Fibroblast of mammary gland (primary cell): ENCODE measurements around the gene ASB7.

Experiments used
- DNase-seq: peaks from one replicate; pipeline ENCODE4 v3.0.0-alpha.2; 2010; ENCODE audit warnings: low read depth
- H3K4me3 ChIP-seq: 2 replicates; pipeline ENCODE4 v1.5.1; 2011; ENCODE audit warnings: low read depth, mild to moderate bottlenecking, low read length, moderate library complexity; ENCODE audit not compliant: control insufficient read depth
- TF ChIP-seq, protein P1 (sequence below): conservative IDR thresholded peaks from 2 replicates; pipeline ENCODE4 v1.5.1; 2011; ENCODE audit warnings: low read depth, low read length, inconsistent platforms; ENCODE audit not compliant: control insufficient read depth, insufficient read depth

The ASB7 gene

DNA sequence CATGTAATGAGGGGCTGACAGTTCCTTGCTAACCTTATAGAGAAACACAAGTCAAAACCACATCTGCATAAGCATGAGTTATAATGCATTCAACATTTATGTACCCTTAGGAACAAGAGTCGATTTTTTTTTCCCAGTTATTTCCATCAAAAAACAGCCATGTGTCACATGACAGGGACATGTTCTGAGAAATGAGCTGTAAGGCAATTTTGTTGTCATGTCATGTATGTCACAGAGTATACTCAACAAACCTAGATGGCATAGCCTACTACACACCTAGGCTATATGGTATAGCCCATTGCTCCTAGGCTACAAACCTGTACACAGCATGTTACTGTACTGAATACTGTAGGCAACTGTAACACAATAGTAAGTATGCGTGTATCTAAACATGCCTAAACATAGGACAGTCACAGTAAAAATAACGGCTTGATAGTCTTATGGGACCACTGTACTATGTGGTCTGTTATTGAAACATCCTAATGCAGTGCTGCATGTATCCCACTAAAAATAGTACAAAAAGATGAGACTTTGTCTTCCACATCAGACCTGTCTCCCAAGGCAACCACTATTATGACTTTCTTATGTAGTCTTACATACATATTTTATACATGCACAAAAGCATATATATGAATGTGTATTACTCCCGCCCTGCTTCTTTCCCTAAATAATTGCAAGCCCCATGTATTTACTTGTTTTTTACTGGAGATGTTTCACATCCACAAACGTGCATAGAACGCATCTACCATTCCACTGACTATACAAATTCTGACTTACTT lies 35.4 kb upstream of the ASB7 start:
- TF ChIP-seq, protein P1, sequence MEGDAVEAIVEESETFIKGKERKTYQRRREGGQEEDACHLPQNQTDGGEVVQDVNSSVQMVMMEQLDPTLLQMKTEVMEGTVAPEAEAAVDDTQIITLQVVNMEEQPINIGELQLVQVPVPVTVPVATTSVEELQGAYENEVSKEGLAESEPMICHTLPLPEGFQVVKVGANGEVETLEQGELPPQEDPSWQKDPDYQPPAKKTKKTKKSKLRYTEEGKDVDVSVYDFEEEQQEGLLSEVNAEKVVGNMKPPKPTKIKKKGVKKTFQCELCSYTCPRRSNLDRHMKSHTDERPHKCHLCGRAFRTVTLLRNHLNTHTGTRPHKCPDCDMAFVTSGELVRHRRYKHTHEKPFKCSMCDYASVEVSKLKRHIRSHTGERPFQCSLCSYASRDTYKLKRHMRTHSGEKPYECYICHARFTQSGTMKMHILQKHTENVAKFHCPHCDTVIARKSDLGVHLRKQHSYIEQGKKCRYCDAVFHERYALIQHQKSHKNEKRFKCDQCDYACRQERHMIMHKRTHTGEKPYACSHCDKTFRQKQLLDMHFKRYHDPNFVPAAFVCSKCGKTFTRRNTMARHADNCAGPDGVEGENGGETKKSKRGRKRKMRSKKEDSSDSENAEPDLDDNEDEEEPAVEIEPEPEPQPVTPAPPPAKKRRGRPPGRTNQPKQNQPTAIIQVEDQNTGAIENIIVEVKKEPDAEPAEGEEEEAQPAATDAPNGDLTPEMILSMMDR: no peak
- no peak overlapping the region for H3K4me3 ChIP-seq
- no peak for DNase-seq

DNA sequence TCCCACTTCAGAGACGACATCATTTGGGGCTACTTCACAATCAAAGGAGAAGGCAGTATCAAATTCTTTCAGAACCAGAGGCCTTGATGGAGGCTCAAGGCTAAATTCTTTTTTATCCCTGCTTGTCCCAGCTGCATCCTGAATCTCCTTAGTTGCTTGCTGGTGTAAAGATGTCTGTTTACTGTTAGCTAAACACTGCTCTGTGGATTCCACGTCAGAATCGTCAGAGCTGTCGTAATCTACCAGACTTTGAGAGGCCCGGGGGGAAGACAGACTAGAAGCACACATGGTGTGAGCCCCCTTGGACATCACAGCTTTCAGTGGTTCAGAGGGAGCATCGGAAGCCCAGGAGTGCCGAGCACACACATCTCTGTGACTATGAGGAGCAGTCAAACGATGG lies 33.0 kb upstream of the ASB7 start:
- DNase-seq: no peak
- TF ChIP-seq, protein P1: no peak
- H3K4me3 ChIP-seq: no peak overlapping the region

DNA sequence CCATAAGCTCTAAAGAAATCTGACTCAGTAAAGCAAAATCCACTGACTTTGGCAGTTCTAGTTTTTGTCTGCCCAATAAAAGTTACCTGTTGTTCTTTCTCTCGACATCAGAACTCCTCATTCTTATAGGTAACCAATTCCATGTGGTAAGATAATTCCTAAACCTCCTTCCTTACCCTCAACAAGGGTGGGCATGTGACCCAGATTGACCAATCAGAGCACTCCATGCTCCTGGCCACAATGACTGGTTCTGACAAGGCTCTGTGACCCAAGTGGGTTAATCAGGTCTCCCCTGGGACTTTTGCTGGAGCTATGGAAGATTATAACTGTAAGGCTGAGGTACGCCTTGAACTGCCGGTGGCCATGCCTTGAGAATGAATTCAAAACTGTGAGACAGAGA lies 32.1 kb upstream of the ASB7 start:
- DNase-seq: peak; percentile 42
- H3K4me3 ChIP-seq: no peak overlapping the region
- TF ChIP-seq, protein P1: no peak

DNA sequence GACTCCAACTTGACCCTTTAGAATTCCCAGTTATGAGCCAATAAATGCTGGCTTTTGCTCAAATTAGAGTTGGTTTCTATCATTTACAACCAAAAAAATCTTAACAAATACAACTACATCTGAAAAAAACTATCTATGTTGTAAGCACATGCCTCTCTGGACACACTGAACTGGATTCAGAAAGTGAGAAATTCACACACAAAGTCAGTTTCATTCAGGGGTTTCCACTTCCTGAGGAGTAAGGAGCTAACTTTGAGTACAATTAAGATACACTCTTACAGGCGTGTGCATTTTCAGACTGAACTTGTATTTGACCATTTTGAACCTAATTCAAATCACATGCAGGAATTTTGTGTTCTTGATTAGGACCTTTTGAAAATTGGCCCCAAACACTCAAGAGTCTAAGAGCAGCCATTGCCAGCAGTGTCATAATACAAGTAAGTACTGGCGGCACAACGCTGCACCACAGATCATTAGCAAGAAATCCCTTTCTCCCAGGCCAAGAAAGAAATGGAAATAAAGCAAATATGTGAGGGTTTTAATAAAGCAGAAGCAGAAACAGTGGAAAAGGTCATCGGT lies 31.6 kb upstream of the ASB7 start:
- DNase-seq: no peak
- no peak overlapping the region for H3K4me3 ChIP-seq
- TF ChIP-seq, protein P1: no peak

DNA sequence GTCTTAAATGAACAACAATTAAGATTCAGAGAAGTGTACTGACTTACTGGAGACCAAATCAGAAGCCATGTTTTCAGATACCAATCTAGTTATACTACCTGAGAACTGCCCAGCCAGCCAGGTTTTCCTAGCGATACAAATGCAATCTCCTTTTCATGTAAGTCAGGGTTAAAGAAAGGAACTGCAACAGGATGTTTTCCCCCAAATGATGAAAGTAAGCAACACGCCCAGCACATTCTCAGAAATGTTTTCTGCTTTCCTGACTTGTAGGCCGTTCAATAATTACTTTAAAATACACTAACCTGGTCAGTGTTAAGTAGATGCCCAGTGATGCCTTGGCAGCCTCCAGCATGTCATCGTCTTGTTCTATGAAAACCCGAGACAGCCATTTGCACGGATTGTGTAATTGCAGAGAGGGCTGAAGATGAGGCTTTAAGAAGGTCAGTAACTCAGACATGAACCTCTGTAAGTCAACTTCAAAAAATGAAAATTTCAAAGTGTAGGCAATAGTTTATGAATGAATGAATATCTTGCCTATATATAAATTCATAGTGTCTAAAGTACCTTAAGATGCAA lies 30.7 kb upstream of the ASB7 start:
- TF ChIP-seq, protein P1: no peak
- no peak overlapping the region for H3K4me3 ChIP-seq
- no peak for DNase-seq

DNA sequence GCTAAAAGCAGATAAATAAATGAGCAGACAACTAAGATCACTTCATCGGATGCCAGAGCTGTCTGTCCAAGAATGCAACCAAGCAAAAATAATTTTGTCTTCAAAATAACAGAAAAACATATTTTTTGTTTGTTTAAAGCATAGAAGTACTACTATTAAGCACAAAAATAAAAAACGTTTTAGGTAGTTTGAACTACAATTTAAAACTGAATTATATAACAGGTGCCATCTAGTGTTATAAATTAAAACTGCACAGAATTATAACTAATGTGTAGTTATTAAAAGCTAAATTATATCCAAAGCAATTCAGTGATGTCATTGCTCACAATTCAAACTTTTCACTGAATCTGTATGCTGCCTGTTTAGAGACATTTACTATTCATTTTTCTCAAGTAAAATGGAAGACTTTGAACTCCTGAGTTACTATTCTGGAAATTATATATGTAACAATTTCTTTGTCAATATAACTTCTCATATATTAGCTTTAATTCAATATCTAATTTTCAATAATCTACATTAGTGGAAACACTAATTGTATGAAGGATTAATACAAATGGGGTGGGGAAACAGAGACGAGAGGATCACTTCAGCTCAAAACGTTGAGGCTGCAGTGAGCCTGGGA lies 29.9 kb upstream of the ASB7 start:
- DNase-seq: peak; percentile 35
- H3K4me3 ChIP-seq: no peak overlapping the region
- TF ChIP-seq, protein P1: peak; percentile 28
